GM19035 (cell line): Measurements from ENCODE around the gene CES3.
"Not testable (repeated sequence)": the region's sequence is repeated elsewhere in the genome, so short reads cannot be mapped to it uniquely, and the experiment has no call there.

Experiments
- ATAC-seq: cut with Tn5 transposase; IDR thresholded peaks from one replicate; pipeline ENCODE4 v1.9.1; 2021; ENCODE audit not compliant: unreplicated experiment

The CES3 gene

GRCh38 chr16:66926171-66926947 lies 34.7 kb upstream of the CES3 start:
- ATAC-seq: no peak

GRCh38 chr16:66926961-66927436 lies 34.1 kb upstream of the CES3 start:
- ATAC-seq: no peak

- no peak for ATAC-seq
Measured at GRCh38 chr16:66927918-66928649, 33.0 kb upstream of the CES3 start.

- no peak for ATAC-seq
Measured at GRCh38 chr16:66928702-66929388, 32.2 kb upstream of the CES3 start.

- ATAC-seq: no peak
Measured at GRCh38 chr16:66930189-66930588, 30.9 kb upstream of the CES3 start.

GRCh38 chr16:66931665-66932064 lies 29.4 kb upstream of the CES3 start:
- ATAC-seq: no peak

GRCh38 chr16:66932076-66932475 lies 29.0 kb upstream of the CES3 start:
- no peak for ATAC-seq

GRCh38 chr16:66933776-66934137 lies 27.3 kb upstream of the CES3 start:
- no peak for ATAC-seq

GRCh38 chr16:66934138-66934838 lies 26.8 kb upstream of the CES3 start, which contains the start of gene CIAO2B:
Gene CIAO2B, minus strand, starts transcription at chr16:66934402. Its CDS starts 38 bp downstream, at chr16:66934364.
- peak; percentile 84 for ATAC-seq

GRCh38 chr16:66934839-66935313 lies 26.2 kb upstream of the CES3 start:
- ATAC-seq: not testable (repeated sequence)

- no peak for ATAC-seq
Measured at GRCh38 chr16:66935314-66936011, 25.6 kb upstream of the CES3 start, which contains the start of gene CES2. Gene CES2, plus strand, starts transcription at chr16:66935516. Its CDS starts 120 bp downstream, at chr16:66935636.

- ATAC-seq: no peak
Measured at GRCh38 chr16:66936462-66936861, 24.6 kb upstream of the CES3 start.

GRCh38 chr16:66936889-66937554 lies 24.0 kb upstream of the CES3 start:
- no peak for ATAC-seq

- no peak for ATAC-seq
Measured at GRCh38 chr16:66937725-66938337, 23.2 kb upstream of the CES3 start.

- ATAC-seq: no peak
Measured at GRCh38 chr16:66939366-66939765, 21.7 kb upstream of the CES3 start.

GRCh38 chr16:66940236-66940635 lies 20.8 kb upstream of the CES3 start:
- no peak for ATAC-seq

- no peak for ATAC-seq
Measured at GRCh38 chr16:66942981-66943380, 18.1 kb upstream of the CES3 start.

- no peak for ATAC-seq
Measured at GRCh38 chr16:66943426-66944053, 17.5 kb upstream of the CES3 start.

- ATAC-seq: no peak
Measured at GRCh38 chr16:66944054-66944441, 17.0 kb upstream of the CES3 start.
